ENCODE data around the gene KRTAP10-7.
"Not testable (repeated sequence)": the region's sequence is repeated elsewhere in the genome, so short reads cannot be mapped to it uniquely, and the experiment has no call there.

The KRTAP10-7 gene

DNA sequence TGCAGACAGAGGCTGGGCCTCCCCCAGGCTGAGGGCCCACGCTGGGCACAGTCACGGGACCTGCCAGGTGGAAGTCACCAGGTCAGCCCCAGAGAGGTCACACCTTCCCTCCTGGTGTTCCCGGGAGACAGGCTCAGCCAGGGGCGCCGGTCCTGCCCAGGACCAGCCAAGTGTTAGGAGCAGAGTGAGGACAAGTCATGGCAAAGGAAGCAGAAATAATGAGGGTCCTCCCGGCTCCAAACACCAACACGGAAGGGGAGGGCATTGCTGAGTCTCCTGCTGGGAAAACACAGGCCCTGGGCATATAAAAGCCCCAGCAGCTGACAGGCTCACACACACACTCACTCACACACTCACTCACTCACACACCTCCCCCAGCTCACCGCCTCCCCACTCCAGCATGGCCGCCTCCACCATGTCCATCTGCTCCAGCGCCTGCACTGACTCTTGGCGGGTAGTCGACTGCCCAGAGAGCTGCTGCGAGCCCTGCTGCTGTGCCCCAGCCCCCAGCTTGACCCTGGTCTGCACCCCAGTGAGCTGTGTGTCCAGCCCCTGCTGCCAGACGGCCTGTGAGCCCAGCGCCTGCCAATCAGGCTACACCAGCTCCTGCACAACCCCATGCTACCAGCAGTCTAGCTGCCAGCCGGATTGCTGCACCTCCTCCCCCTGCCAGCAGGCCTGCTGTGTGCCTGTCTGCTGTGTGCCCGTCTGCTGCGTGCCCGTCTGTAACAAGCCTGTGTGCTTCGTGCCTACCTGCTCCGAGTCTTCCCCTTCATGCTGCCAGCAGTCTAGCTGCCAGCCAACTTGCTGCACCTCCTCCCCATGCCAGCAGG lies 36.8 kb downstream of the KRTAP10-7 start, which contains the start of gene KRTAP10-10:
TSS of gene KRTAP10-10 (plus strand) at position 339 of the 833 bp plus-strand sequence. CDS start at position 401, 62 bp downstream.
- no peak for DNase-seq

DNA sequence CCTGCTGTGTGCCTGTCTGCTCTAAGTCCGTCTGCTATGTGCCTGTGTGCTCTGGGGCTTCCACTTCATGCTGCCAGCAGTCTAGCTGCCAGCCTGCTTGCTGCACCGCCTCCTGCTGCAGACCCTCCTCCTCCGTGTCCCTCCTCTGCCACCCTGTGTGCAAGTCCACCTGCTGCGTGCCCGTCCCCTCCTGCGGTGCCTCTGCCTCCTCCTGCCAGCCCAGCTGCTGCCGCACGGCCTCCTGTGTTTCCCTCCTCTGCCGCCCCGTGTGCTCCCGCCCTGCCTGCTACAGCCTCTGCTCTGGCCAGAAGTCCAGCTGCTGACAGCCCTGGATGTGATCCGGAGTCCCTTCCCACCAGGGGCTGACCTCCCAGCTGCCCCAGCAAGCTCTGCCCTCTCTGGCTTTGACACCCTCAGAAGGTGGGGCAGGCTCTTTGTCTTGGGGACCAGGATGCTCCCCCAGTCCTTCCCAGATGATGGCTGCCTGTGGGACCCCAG lies 37.5 kb downstream of the KRTAP10-7 start:
- DNase-seq = not testable (repeated sequence)

- DNase-seq = not testable (repeated sequence)
Measured at GRCh38 chr21:44638506-44639330, 38.3 kb downstream of the KRTAP10-7 start.

DNA sequence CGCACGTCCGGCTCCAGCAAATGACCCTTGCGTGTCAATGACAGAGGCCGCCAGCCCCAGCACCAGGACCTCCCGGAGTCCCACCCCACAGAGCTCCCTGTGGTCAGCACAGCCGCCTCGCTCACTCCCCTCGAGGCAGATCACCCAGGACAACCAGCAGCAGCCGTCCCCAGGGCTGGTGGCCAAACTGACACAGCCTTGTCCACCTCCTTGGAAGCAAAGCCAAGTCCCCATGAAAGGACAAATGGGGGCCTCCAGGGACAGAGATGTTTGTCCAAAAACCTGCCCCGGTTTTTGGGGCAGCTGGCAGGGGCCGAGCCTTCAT lies 38.9 kb downstream of the KRTAP10-7 start:
- DNase-seq = no peak

DNA sequence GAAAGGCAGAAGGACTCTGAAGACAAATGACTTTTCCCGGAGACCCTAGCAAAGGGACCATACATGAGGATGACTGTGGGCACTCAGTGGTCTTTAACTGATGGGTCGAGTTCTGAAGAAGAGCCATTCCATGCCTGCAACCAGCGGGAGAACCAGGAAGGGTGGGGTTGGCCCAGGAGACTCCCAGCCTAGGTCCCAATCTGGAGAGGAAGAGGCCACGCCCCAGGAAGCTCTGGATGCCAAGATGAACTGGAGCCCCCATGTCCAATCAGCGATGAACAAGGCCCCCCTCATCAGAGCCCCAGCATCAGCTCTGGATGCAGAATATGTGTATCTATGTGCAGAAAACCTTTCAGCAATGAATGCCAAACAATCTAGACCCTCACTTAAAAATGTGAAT lies 40.4 kb downstream of the KRTAP10-7 start:
- DNase-seq = no peak

DNA sequence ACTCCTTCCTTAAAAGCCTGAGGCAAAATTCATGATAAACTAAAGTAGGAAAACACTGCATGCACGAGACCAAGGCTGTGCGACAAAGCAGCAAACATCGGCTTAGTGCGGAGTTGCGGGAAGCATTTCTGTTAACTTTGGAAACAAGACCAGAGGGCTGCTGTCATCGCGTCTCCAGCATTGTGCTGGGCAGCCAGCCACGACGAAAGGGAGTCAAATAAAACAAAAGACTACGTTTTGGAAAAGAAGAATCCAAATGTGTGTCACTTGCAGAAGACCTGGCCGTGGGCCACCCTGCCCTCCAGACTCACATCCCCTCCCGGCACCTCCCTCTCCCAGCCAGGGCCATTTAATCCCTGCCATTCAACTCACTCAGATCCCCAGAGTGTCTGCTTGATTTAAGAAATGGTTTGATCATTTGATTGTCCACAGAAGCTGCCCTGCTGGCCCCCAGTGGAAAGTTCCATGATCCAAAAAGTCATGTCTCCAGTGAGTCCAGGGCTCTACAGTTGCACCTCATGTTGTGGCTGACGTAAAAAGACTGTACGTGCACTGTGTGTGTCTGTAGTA lies 43.4 kb downstream of the KRTAP10-7 start:
- DNase-seq = no peak

DNA sequence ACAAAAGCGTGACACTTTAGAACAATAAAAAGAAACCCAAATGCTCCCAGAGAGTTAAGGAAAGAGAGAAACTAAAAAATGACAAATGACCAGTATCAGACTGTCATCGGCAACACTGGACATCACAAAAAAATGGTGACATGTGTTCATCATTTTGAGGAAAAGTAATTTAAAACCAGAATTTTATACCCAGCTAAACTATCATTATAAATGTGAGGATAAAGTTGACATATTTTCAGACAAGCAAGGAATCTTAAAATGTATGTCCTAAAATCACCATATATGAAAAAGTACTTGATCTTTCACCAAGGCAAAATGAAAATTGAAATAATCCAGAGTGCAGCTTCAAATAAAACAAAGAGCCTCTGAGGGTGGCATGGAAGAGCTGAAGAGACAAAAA lies 44.5 kb downstream of the KRTAP10-7 start:
- no peak for DNase-seq

DNA sequence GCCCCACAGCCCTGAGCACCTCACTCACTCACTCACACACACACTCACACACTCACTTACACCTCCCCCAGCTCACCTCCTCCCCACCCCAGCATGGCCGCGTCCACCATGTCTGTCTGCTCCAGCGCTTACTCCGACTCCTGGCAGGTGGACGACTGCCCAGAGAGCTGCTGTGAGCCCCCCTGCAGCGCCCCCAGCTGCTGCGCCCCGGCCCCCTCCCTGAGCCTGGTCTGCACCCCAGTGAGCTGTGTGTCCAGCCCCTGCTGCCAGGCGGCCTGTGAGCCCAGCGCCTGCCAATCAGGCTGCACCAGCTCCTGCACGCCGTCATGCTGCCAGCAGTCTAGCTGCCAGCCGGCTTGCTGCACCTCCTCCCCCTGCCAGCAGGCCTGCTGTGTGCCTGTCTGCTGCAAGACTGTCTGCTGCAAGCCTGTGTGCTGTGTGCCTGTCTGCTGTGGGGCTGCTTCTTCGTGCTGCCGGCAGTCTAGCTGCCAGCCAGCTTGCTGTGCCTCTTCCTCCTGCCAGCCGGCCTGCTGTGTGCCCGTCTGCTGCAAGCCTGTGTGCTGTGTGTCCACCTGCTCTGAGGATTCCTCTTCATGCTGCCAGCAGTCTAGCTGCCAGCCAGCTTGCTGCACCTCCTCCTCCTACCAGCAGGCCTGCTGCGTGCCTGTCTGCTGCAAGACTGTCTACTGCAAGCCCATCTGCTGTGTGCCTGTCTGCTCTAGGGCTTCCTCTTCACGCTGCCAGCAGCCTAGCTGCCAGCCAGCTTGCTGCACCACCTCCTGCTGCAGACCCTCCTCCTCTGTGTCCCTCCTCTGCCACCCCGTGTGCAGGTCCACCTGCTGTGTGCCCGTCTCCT lies 46.2 kb downstream of the KRTAP10-7 start, which contains the start of gene KRTAP10-11:
TSS of gene KRTAP10-11 (plus strand) at position 49 of the 856 bp plus-strand sequence. CDS start at position 94, 45 bp downstream.
- DNase-seq = not testable (repeated sequence)

- DNase-seq = no peak
Measured at GRCh38 chr21:44647222-44647552, 46.8 kb downstream of the KRTAP10-7 start.

DNA sequence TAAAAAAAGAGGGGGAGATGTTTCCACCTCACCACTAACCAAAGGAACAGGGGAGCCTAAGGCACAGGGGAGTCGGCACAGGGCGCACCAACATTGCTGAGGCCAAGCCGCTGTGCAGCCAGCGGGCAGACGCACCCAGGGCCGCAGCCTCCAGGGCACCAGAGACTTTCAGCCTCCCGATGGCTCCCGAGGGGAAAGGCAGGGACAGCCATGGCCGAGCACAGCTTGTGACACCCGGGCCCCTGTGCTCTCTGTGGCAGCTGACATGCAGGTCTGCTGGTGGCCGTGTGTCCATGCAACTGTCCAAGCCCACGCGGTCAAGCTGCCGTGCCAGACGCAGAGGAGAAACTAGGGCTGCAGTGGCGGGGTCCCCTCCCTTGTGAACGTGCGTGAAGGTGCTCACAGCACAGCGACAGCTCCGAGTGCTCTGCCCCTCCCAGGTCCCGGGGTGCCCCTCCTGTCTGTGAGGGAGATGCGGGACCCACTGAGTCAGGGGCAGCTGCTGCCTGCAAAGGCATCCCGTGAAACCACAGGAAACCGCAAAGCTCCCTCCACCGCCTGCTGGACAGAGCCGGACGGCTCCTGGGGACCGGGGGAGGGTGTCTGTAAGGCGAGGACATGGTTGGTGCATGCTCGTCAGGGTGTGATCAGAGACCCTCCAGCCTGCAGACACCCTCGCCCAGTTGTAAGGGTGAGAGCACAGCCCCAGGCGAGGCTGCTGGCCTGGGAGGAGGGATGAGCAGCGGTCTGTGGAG lies 48.3 kb downstream of the KRTAP10-7 start:
- no peak for DNase-seq

- DNase-seq = no peak
Measured at GRCh38 chr21:44649521-44650100, 49.2 kb downstream of the KRTAP10-7 start.

DNA sequence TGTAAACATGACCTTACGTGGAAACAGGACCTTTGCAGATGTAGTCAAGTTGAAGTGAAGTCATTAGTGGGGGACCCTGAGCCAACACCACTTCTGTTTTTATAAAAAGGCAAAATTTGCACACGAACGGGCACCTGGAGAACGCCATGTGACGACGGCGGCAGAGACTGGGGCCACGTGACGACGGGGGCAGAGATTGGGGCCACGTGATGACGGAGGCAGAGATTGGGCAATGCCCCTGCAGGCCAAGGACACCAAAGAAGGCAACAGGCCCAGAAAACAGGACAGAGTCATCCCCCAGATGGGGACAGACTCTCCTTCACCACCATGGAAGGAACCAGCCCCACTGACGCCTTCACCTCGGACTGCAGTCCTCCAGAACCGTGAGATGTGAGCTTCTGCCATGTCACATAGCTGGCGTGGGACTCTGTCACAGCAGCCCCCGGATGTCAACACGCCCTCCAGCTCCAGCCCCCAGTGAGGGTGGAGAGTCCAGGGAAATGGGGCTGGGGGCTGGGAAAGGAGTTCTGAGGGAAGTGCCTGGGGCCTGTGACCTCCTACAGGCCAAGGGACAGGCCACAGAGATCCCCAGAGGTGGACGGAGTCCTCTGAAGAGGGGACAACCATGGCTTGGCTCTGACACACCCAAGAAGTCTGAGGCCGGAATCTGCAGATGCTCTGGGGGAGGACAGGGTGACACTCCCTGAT lies 50.0 kb downstream of the KRTAP10-7 start:
- no peak for DNase-seq

DNA sequence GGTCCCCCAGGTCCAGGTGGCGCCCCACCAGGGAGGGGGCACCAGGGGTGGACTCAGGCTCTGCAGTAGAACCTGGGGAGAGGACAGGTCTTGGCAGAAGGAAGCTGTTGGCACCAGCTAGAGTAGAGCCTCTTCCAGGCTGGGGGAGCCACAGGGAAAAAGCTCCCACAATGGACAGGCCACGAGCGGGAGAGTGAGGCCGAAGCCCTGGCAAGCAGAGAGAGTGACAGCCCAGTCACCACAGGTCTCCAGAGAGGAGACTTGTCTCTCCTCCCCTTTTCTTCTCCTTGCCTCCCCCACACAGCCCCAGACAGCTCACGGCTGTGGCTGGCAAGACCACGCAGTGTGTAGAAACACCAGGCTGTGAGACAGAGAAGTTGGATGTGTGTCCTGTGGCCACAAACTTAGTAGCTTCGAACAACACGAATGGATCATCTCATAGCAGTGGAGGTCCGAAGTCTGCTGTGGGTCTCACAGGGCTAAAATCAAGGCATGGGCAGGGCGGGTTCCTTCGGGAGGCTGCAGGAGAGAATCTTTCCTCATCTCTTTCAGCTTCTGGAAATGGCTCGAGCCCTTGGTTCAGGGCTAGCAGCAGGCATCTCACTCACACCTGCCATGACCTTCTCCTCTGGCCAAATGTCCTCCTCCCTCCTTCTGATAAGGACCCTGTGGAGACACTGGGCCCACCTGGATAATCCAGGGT lies 50.7 kb downstream of the KRTAP10-7 start:
- no peak for DNase-seq

Measured in T1000 (cell line).